ENCODE measurements around the gene TOPORS.

DNA sequence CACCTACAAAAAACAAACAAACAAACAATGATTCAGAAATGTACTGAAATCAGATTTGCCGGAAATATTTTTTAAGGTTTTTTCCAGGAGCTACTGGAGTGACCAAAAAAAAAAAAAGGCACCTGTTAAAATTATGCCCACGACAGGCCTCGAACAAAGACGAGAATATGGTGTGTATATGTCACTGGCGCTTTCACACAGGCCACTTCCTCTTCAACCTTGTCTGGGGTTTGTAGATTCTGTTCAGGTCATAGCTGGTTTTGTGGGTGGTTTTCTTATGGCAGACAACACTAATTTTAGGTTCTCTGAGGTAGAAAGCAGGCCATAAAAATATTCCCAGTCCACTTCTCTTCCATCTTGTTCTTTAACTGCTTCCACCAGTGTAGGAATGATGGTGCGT is 13.6 kb upstream of the TOPORS start:
- TF ChIP-seq CTCF (IDR thresholded peaks at IDR 0.05) (no peak), POLR2A (IDR thresholded peaks at IDR 0.05) (no peak)
